Regular cardiac myocyte (primary cell): ENCODE measurements around the gene TEX53. TPM values are rescaled to one million over a fixed set of nuclear protein-coding genes. Genes with fewer than 3 reads are reported as not detected.

Experiments
- total RNA-seq: library from RNA; depleted of rRNA; stranded (reverse); fragments of >200 nt; gene quantifications from 2 replicates; pipeline ENCODE4 v1.2.3, GENCODE V29; 2014

Gene TEX53
- not detected in 2 replicates for total RNA-seq

GRCh38 chr9:114657705-114658104, at the start of gene TEX53:
Gene TEX53, minus strand, starts transcription at chr9:114657805. Its CDS starts 31 bp downstream, at chr9:114657774.

GRCh38 chr9:114681594-114682332, 24.2 kb upstream of the TEX53 start, which contains the start of gene TEX48:
Gene TEX48, minus strand, starts transcription at chr9:114682192. Its CDS starts 10,469 bp downstream, at chr9:114671723.

Other genes starting within 250 kb of the TEX53 start
- 0.19 and 0.56 TPM in 2 replicates for gene WHRN, start 152.3 kb downstream of the TEX53 start, total RNA-seq
- 108 and 176 TPM in 2 replicates for gene ATP6V1G1, start 70.0 kb downstream of the TEX53 start, total RNA-seq
- gene TMEM268, start 46.5 kb downstream of the TEX53 start, total RNA-seq: 2.1 and 3.1 TPM in 2 replicates
- gene TEX48, start 24.4 kb upstream of the TEX53 start, total RNA-seq: not detected in 2 replicates
- 1.1 and 1.5 TPM in 2 replicates for gene TNFSF15, start 148.2 kb upstream of the TEX53 start, total RNA-seq